HFFc6 (cell line): ENCODE measurements around the gene SRP72. TPM values are rescaled to one million over a fixed set of nuclear protein-coding genes. Genes with fewer than 3 reads are reported as not detected.

Experiments used
- DNase-seq: peaks from one replicate; pipeline ENCODE4 v3.0.0-alpha.2; 2018
- H3K27ac Mint-ChIP-seq: 2 replicates; pipeline ENCODE4 v1.8.0; 2020; ENCODE audit warnings: mild to moderate bottlenecking, mixed read lengths
- H3K27me3 Mint-ChIP-seq: 2 replicates; pipeline ENCODE4 v1.8.0; 2021; ENCODE audit warnings: mild to moderate bottlenecking, moderate library complexity, mixed read lengths; ENCODE audit not compliant: insufficient read depth
- H3K36me3 Mint-ChIP-seq: 2 replicates; pipeline ENCODE4 v1.8.0; 2021; ENCODE audit warnings: low read depth, mixed read lengths
- H3K4me1 Mint-ChIP-seq: 2 replicates; pipeline ENCODE4 v1.8.0; 2020; ENCODE audit warnings: low read depth, mixed read lengths
- H3K4me3 Mint-ChIP-seq: 2 replicates; pipeline ENCODE4 v1.8.0; 2020; ENCODE audit warnings: mild to moderate bottlenecking, moderate library complexity, mixed read lengths
- H3K9me3 Mint-ChIP-seq: 2 replicates; pipeline ENCODE4 v1.8.0; 2020; ENCODE audit warnings: mild to moderate bottlenecking, mixed read lengths
- total RNA-seq, 6 experiments: library from RNA; stranded (reverse); fragmentation: NEBNext Ultra II Directional; extraction: Animal tissue kit (Norgen Biotek cat#: 25700); gene quantifications; 2 replicates in 1 of 6; 3 replicates in 5 of 6; pipeline ENCODE4 v1.2.3, GENCODE V29; 2021
- TF ChIP-seq, protein P1 (sequence below): fragments of 200-600 bp; sonication (generic); IDR thresholded peaks from 2 replicates; pipeline ENCODE4 v1.5.0; 2021; ENCODE audit warnings: antibody characterized with exemption, mild to moderate bottlenecking

SRP72 gene
- total RNA-seq, 6 experiments from 2014 or later = 152 to 180 (median 166) TPM

DNA sequence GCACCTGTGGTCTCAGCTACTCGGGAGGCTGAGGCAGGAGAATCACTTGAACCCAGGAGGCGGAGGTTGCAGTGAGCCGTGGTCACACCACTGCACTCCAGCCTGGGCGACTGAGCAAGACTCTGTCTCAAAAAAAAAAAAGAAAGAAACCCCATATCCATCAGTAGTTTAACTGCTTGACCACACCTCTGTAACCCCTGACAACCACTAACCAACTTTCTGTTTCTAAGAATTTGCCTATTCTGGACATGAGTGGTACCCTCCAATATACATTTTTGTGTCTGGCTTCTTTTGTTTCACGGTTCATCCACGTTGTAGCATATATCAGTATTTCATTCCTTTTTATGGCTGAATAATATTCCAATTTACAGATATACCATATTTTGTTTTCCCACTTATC lies 41.1 kb upstream of the SRP72 start:
- Mint-ChIP-seq H3K4me1 (peaks cover 30% of the 10 kb centered on the region), H3K27me3 (no peaks in the 10 kb centered on the region), H3K9me3 (no peaks in the 10 kb centered on the region), H3K36me3 (no peaks in the 10 kb centered on the region; the same call in 1 of the 2 replicates), H3K4me3 (no peak overlapping the region), H3K27ac (no peak overlapping the region)
- no peak for DNase-seq
- TF ChIP-seq, protein P1, sequence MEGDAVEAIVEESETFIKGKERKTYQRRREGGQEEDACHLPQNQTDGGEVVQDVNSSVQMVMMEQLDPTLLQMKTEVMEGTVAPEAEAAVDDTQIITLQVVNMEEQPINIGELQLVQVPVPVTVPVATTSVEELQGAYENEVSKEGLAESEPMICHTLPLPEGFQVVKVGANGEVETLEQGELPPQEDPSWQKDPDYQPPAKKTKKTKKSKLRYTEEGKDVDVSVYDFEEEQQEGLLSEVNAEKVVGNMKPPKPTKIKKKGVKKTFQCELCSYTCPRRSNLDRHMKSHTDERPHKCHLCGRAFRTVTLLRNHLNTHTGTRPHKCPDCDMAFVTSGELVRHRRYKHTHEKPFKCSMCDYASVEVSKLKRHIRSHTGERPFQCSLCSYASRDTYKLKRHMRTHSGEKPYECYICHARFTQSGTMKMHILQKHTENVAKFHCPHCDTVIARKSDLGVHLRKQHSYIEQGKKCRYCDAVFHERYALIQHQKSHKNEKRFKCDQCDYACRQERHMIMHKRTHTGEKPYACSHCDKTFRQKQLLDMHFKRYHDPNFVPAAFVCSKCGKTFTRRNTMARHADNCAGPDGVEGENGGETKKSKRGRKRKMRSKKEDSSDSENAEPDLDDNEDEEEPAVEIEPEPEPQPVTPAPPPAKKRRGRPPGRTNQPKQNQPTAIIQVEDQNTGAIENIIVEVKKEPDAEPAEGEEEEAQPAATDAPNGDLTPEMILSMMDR = no peak

DNA sequence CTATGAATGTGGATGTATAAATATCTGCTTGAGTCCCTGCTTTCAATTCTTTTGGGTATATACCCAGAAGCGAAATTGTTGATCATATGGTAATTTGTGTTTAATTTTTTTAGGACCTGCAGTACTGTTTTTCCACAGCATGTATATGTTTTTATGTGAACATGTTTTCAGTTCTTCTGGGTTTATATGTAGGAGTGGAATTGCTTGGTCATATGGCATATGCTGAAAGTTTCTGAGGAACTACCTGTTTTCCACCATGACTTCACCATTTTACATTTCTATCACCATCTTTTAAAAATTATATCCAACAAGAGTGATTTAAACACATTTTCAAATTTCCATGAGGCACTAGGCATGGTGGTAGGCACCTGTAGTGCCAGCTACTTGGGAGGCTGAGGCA lies 40.2 kb upstream of the SRP72 start:
- H3K9me3 Mint-ChIP-seq = no peaks in the 10 kb centered on the region
- H3K4me3 Mint-ChIP-seq = no peak overlapping the region
- TF ChIP-seq, protein P1 = no peak
- no peak overlapping the region for H3K27ac Mint-ChIP-seq
- DNase-seq = no peak
- H3K27me3 Mint-ChIP-seq = no peaks in the 10 kb centered on the region
- no peaks in the 10 kb centered on the region; the same call in none of the 2 replicates for H3K36me3 Mint-ChIP-seq
- H3K4me1 Mint-ChIP-seq = peaks cover 38% of the 10 kb centered on the region

- Mint-ChIP-seq H3K9me3 (no peaks in the 10 kb centered on the region), H3K27me3 (no peaks in the 10 kb centered on the region), H3K36me3 (no peaks in the 10 kb centered on the region; the same call in none of the 2 replicates), H3K27ac (no peak overlapping the region), H3K4me1 (peaks cover 51% of the 10 kb centered on the region), H3K4me3 (no peak overlapping the region)
- TF ChIP-seq, protein P1 = no peak
- DNase-seq = no peak
These were observed 37.2 kb upstream of the SRP72 start for GRCh38 chr4:56430203-56430602.

- 0 out of 2 replicates have a peak overlapping the region, but pooled peaks have one; percentile 18 for H3K27ac Mint-ChIP-seq
These were observed 34.1 kb upstream of the SRP72 start for GRCh38 chr4:56433280-56433679.

GRCh38 chr4:56434599-56435139 lies 32.7 kb upstream of the SRP72 start:
- Mint-ChIP-seq H3K4me3 (peak overlapping the region; percentile 95), H3K36me3 (peaks cover 6% of the 10 kb centered on the region), H3K4me1 (peaks cover 52% of the 10 kb centered on the region), H3K27ac (peak overlapping the region; percentile 94), H3K9me3 (no peaks in the 10 kb centered on the region), H3K27me3 (peaks cover 3% of the 10 kb centered on the region; the same call in 1 of the 2 replicates)
- TF ChIP-seq, protein P1 = no peak
- peak; percentile 69 for DNase-seq

More at GRCh38 chr4:56433280-56433679, 34.1 kb upstream of the SRP72 start:
- Mint-ChIP-seq H3K27me3 (peaks cover 3% of the 10 kb centered on the region; the same call in 1 of the 2 replicates), H3K36me3 (peaks cover 4% of the 10 kb centered on the region), H3K4me3 (peak overlapping the region; percentile 95), H3K4me1 (peaks cover 54% of the 10 kb centered on the region), H3K9me3 (no peaks in the 10 kb centered on the region)
- no peak for DNase-seq
- TF ChIP-seq, protein P1 = no peak
